ENCODE results near the gene CLDN9. TPM values are rescaled to one million over a fixed set of nuclear protein-coding genes. Genes with fewer than 3 reads are reported as not detected.

The CLDN9 gene
- total RNA-seq, 4 donors from 2014 or later = not detected

DNA sequence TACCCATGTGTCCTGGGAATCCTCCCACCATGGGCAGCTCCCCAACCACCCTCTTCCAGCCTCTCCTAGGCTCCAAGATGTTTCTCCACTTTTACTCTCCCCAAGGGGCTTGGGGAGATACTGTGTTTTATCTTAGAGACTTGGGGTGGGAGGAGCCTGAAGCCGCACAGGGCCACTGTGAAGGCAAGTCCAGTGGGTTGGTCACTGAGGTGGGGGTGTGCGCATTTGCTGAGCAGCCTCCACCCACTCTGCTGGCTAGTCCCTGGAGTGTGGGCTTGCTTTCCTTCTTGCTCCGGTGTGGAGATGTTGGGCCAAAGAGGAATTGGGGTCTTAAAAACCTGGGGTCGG is 4.1 kb upstream of the CLDN9 start:
- Histone ChIP-seq H3K36me3 (no peaks in the 10 kb centered on the region), H3K4me3 (no peak overlapping the region), H3K27ac (no peak overlapping the region), H3K27me3 (peaks cover 8 to 90% (median 18%) of the 10 kb centered on the region in 4 donors), H3K4me1 (peaks cover 0 to 47% (median 13%) of the 10 kb centered on the region in 3 donors), H3K9me3 (no peaks in the 10 kb centered on the region)
- TF ChIP-seq, protein P1, sequence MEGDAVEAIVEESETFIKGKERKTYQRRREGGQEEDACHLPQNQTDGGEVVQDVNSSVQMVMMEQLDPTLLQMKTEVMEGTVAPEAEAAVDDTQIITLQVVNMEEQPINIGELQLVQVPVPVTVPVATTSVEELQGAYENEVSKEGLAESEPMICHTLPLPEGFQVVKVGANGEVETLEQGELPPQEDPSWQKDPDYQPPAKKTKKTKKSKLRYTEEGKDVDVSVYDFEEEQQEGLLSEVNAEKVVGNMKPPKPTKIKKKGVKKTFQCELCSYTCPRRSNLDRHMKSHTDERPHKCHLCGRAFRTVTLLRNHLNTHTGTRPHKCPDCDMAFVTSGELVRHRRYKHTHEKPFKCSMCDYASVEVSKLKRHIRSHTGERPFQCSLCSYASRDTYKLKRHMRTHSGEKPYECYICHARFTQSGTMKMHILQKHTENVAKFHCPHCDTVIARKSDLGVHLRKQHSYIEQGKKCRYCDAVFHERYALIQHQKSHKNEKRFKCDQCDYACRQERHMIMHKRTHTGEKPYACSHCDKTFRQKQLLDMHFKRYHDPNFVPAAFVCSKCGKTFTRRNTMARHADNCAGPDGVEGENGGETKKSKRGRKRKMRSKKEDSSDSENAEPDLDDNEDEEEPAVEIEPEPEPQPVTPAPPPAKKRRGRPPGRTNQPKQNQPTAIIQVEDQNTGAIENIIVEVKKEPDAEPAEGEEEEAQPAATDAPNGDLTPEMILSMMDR (IDR thresholded peaks at IDR 0.05) = no peak
- no peak for TF ChIP-seq POLR2A (IDR thresholded peaks at IDR 0.05)
- intact Hi-C loops (cut with DNase I) = no loop called here
- no peak for DNase-seq
- WGBS, 2 donors = 80 to 93% methylated on average over 1 to 4 of the region's 4 CpGs

GRCh38 chr16:3009568-3010390 is 2.9 kb upstream of the CLDN9 start:
- peaks cover 8 to 100% (median 19%) of the 10 kb centered on the region in 4 donors for H3K27me3 ChIP-seq
- no peaks in the 10 kb centered on the region for H3K9me3 ChIP-seq
- H3K4me3 ChIP-seq = no peak overlapping the region
- H3K4me1 ChIP-seq = peaks cover 0 to 42% (median 12%) of the 10 kb centered on the region in 3 donors
- DNase-seq = no peak
- no peak overlapping the region for H3K27ac ChIP-seq
- H3K36me3 ChIP-seq = no peaks in the 10 kb centered on the region
- intact Hi-C loops (cut with DNase I) = no loop called here
- 48 to 50% methylated on average over 8 to 14 of the region's 21 CpGs for WGBS, 2 donors
- no peak for TF ChIP-seq POLR2A (IDR thresholded peaks at IDR 0.05)
- TF ChIP-seq, protein P1 (IDR thresholded peaks at IDR 0.05) = no peak

GRCh38 chr16:3010510-3010909 is 2.2 kb upstream of the CLDN9 start:
- 88 to 92% methylated on average over 4 to 8 of the region's 8 CpGs for WGBS, 2 donors
- H3K27me3 ChIP-seq = peaks cover 6 to 100% (median 19%) of the 10 kb centered on the region in 4 donors
- peaks cover 0 to 37% (median 9%) of the 10 kb centered on the region in 3 donors for H3K4me1 ChIP-seq

DNA sequence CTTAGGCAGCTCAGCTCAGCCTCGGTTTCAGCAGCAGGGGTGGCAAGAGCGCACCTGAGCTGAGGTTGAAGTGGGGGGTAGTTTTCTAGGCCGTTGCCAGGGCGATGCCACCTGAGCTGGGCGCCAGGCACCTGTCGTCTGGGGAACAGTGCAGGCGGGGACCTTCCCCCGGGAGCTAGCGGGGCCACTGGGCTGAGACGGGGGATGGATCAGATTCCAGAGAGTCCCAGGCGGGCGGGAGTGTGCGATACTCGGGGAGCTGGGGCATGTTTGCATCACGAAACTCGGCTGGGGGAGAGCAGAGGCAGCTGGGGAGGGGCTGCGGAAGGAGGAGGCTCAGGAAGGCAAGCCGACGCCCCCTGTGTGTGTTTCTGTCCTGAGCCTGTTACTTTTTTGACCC is 477 bp upstream of the CLDN9 start:
- intact Hi-C loops (cut with DNase I) = no loop called here
- DNase-seq = no peak
- TF ChIP-seq, protein P1 (IDR thresholded peaks at IDR 0.05) = no peak
- no peak for TF ChIP-seq POLR2A (IDR thresholded peaks at IDR 0.05)
- Histone ChIP-seq H3K4me1 (peaks cover 0 to 37% (median 9%) of the 10 kb centered on the region in 3 donors), H3K9me3 (no peaks in the 10 kb centered on the region), H3K27me3 (peaks cover 0 to 95% (median 19%) of the 10 kb centered on the region in 4 donors), H3K4me3 (no peak overlapping the region), H3K27ac (no peak overlapping the region), H3K36me3 (no peaks in the 10 kb centered on the region)
- WGBS, 2 donors = 3 to 8% methylated on average over 7 to 12 of the region's 19 CpGs

More at GRCh38 chr16:3010510-3010909, 2.2 kb upstream of the CLDN9 start:
- Histone ChIP-seq H3K27ac (no peak overlapping the region), H3K4me3 (no peak overlapping the region), H3K36me3 (no peaks in the 10 kb centered on the region), H3K9me3 (no peaks in the 10 kb centered on the region)
- TF ChIP-seq, protein P1 (IDR thresholded peaks at IDR 0.05) = no peak
- TF ChIP-seq POLR2A (IDR thresholded peaks at IDR 0.05) = no peak
- intact Hi-C loops (cut with DNase I) = no loop called here
- DNase-seq = no peak

DNA sequence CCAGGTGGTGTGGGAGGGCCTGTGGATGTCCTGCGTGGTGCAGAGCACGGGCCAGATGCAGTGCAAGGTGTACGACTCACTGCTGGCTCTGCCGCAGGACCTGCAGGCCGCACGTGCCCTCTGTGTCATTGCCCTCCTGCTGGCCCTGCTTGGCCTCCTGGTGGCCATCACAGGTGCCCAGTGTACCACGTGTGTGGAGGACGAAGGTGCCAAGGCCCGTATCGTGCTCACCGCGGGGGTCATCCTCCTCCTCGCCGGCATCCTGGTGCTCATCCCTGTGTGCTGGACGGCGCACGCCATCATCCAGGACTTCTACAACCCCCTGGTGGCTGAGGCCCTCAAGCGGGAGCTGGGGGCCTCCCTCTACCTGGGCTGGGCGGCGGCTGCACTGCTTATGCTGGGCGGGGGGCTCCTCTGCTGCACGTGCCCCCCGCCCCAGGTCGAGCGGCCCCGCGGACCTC is 798 bp downstream of the CLDN9 start:
- intact Hi-C loops (cut with DNase I) = no loop called here
- WGBS, 2 donors = 61% methylated on average over 18 of the region's 27 CpGs; no CpG with 5 or more reads in 1 of the 2 donors

More for the DNA sequence above, 798 bp downstream of the CLDN9 start:
- DNase-seq = no peak
- Histone ChIP-seq H3K27me3 (peaks cover 0 to 95% (median 24%) of the 10 kb centered on the region in 4 donors), H3K4me3 (no peak overlapping the region), H3K27ac (no peak overlapping the region), H3K4me1 (peaks cover 0 to 38% (median 9%) of the 10 kb centered on the region in 3 donors), H3K9me3 (no peaks in the 10 kb centered on the region), H3K36me3 (no peaks in the 10 kb centered on the region)
- TF ChIP-seq POLR2A (IDR thresholded peaks at IDR 0.05) = no peak
- TF ChIP-seq, protein P1 (IDR thresholded peaks at IDR 0.05) = no peak

All from esophagus squamous epithelium (tissue), 5 donors.